H1 (cell line): ENCODE results near the gene NF1. TPM values are rescaled to one million over a fixed set of nuclear protein-coding genes. Genes with fewer than 3 reads are reported as not detected.
"Not testable (repeated sequence)": the region's sequence is repeated elsewhere in the genome, so short reads cannot be mapped to it uniquely, and the experiment has no call there.

ENCODE experiments used
- CTCF ChIA-PET: fragments of 300-600 bp; sonication (Branson Sonifier 250); formaldehyde crosslinking; loops from one replicate; lab custom pipeline; 2021; ENCODE audit not compliant: partially characterized antibody; lab: Charles Lee
- POLR2A ChIA-PET: fragments of 300-600 bp; sonication (Branson Sonifier 250); formaldehyde crosslinking; loops from one replicate; lab custom pipeline; 2021; ENCODE audit warnings: inconsistent platforms; ENCODE audit not compliant: partially characterized antibody; lab: Charles Lee
- DNase-seq, 2 experiments: peaks; one replicate each; pipeline versions ENCODE4 v3.0.0 to v3.0.0-alpha.2; 2010 to 2022; ENCODE audit warnings: low spot score in 2 of 2, low read depth in 1 of 2, mixed read lengths in 1 of 2
- FAIRE-seq: peaks from 2 replicates; lab custom pipeline; 2011; peaks lifted over from hg19 to GRCh38; lab: Jason Lieb, UNC
- H2AFZ ChIP-seq: 2 replicates; pipeline ENCODE4 v1.8.1; 2012; ENCODE audit warnings: low read length, inconsistent platforms
- H2AK5ac ChIP-seq: 2 replicates; pipeline ENCODE4 v1.6.1; 2013; ENCODE audit warnings: low read depth, low read length
- H2BK120ac ChIP-seq: replicated peaks from 2 replicates; pipeline ENCODE3; 2013; ENCODE audit warnings: low read depth, low read length, inconsistent platforms
- H2BK12ac ChIP-seq: 2 replicates; pipeline ENCODE4 v1.6.1; 2013; ENCODE audit warnings: low read depth, low read length
- H2BK15ac ChIP-seq: 2 replicates; pipeline ENCODE4 v1.6.1; 2013; ENCODE audit warnings: low read length
- H2BK20ac ChIP-seq: 2 replicates; pipeline ENCODE4 v1.6.1; 2013; ENCODE audit warnings: low read length
- H2BK5ac ChIP-seq: 2 replicates; pipeline ENCODE4 v1.6.1; 2013; ENCODE audit warnings: low read depth, low read length
- H3K14ac ChIP-seq: 2 replicates; pipeline ENCODE4 v1.6.1; 2013; ENCODE audit warnings: inconsistent platforms; ENCODE audit not compliant: insufficient read length
- H3K18ac ChIP-seq: 2 replicates; pipeline ENCODE4 v1.6.1; 2013; ENCODE audit warnings: low read length; ENCODE audit errors: extremely low read depth
- H3K23ac ChIP-seq: 2 replicates; pipeline ENCODE4 v1.6.1; 2013; ENCODE audit warnings: inconsistent platforms; ENCODE audit not compliant: insufficient read length
- H3K23me2 ChIP-seq: 2 replicates; pipeline ENCODE4 v1.6.1; 2013; ENCODE audit warnings: low read depth, low read length
- H3K27ac ChIP-seq: 2 replicates; pipeline ENCODE4 v1.6.1; 2011; ENCODE audit warnings: low read depth, low read length, inconsistent platforms
- H3K27me3 ChIP-seq, 4 experiments: replicated peaks in 1 of 4; 1 replicate in 1 of 4; 2 replicates in 3 of 4; pipeline versions ENCODE4 v1.6.1 to v1.8.1; 2011 to 2013; ENCODE audit warnings: low read length in 3 of 4, mild to moderate bottlenecking in 3 of 4, inconsistent platforms in 2 of 4, mixed read lengths in 2 of 4, moderate library complexity in 1 of 4; ENCODE audit not compliant: control insufficient read depth in 3 of 4, insufficient read depth in 3 of 4; ENCODE audit errors: extremely low read depth in 1 of 4
- H3K36me3 ChIP-seq, 4 experiments: 2 replicates each; pipeline versions ENCODE4 v1.6.1 to v1.8.1; 2011 to 2013; ENCODE audit warnings: mild to moderate bottlenecking in 4 of 4, low read length in 3 of 4, moderate library complexity in 2 of 4, control low read depth in 1 of 4, inconsistent platforms in 1 of 4; ENCODE audit not compliant: insufficient read depth in 4 of 4, control insufficient read depth in 2 of 4
- H3K4ac ChIP-seq: replicated peaks from 2 replicates; pipeline ENCODE3; 2013; ENCODE audit warnings: low read length, low read depth, mixed read lengths, inconsistent platforms; ENCODE audit not compliant: insufficient read length
- H3K4me1 ChIP-seq, 4 experiments: replicated peaks in 1 of 4; 1 replicate in 1 of 4; 2 replicates in 3 of 4; pipeline versions ENCODE4 v1.6.1 to v1.8.1; 2011 to 2013; ENCODE audit warnings: low read length in 3 of 4, inconsistent platforms in 2 of 4, mixed read lengths in 1 of 4; ENCODE audit not compliant: insufficient read depth in 4 of 4, control insufficient read depth in 3 of 4
- H3K4me2 ChIP-seq, 2 experiments: 2 replicates each; pipeline versions ENCODE4 v1.6.1 to v1.8.1; 2011 to 2013; ENCODE audit warnings: low read depth in 2 of 2, low read length in 2 of 2, control low read depth in 1 of 2, inconsistent platforms in 1 of 2, mild to moderate bottlenecking in 1 of 2; ENCODE audit not compliant: insufficient read depth in 1 of 2
- H3K4me3 ChIP-seq, 4 experiments: fragments of 200-600, 300-600 bp in 1 of 4; sonication (generic), shearing (Covaris generic), sonication (Bioruptor Twin) in 1 of 4; 2 replicates each; pipeline versions ENCODE4 v1.5.1 to v1.8.1; 2011 to 2016; ENCODE audit warnings: low read length in 4 of 4, low read depth in 3 of 4, control low read depth in 2 of 4, inconsistent platforms in 2 of 4, mild to moderate bottlenecking in 2 of 4, mixed read lengths in 1 of 4, moderate library complexity in 1 of 4; ENCODE audit not compliant: insufficient read depth in 2 of 4; ENCODE audit errors: extremely low read depth in 1 of 4
- H3K56ac ChIP-seq: replicated peaks from 2 replicates; pipeline ENCODE3; 2013; ENCODE audit warnings: low read depth, mild to moderate bottlenecking, mixed read lengths, low read length, inconsistent platforms; ENCODE audit not compliant: insufficient read length
- H3K79me1 ChIP-seq: 2 replicates; pipeline ENCODE4 v1.6.1; 2013; ENCODE audit warnings: low read depth, low read length, control low read depth
- H3K79me2 ChIP-seq, 2 experiments: 2 replicates each; pipeline versions ENCODE4 v1.6.1 to v1.8.1; 2012 to 2013; ENCODE audit warnings: low read length in 2 of 2, mild to moderate bottlenecking in 2 of 2, inconsistent platforms in 1 of 2; ENCODE audit not compliant: insufficient read depth in 2 of 2, control insufficient read depth in 1 of 2
- H3K9ac ChIP-seq, 4 experiments: replicated peaks in 1 of 4; 1 replicate in 1 of 4; 2 replicates in 3 of 4; pipeline versions ENCODE4 v1.6.1 to v1.8.1; 2011 to 2013; ENCODE audit warnings: low read depth in 3 of 4, low read length in 3 of 4, control low read depth in 2 of 4, mild to moderate bottlenecking in 2 of 4, moderate library complexity in 2 of 4, inconsistent platforms in 1 of 4; ENCODE audit errors: extremely low read depth in 1 of 4
- H3K9me3 ChIP-seq, 2 experiments: 2 replicates each; pipeline versions ENCODE4 v1.6.1 to v1.8.1; 2012 to 2013; ENCODE audit warnings: mild to moderate bottlenecking in 2 of 2, moderate library complexity in 2 of 2, control low read depth in 1 of 2, inconsistent platforms in 1 of 2, low read depth in 1 of 2, low read length in 1 of 2, mixed read lengths in 1 of 2; ENCODE audit not compliant: insufficient read depth in 2 of 2
- H4K20me1 ChIP-seq, 2 experiments: replicated peaks in 1 of 2; 2 replicates each; pipeline versions ENCODE3 to v1.8.1; 2011 to 2013; ENCODE audit warnings: inconsistent platforms in 2 of 2, low read length in 2 of 2, mild to moderate bottlenecking in 1 of 2; ENCODE audit not compliant: insufficient read depth in 2 of 2, control insufficient read depth in 1 of 2
- H4K5ac ChIP-seq: 2 replicates; pipeline ENCODE4 v1.6.1; 2013; ENCODE audit warnings: low read length, low read depth, mixed read lengths, inconsistent platforms; ENCODE audit not compliant: insufficient read length
- H4K8ac ChIP-seq: 2 replicates; pipeline ENCODE4 v1.8.0; 2013; ENCODE audit warnings: mild to moderate bottlenecking, moderate library complexity, low read length, inconsistent platforms; ENCODE audit not compliant: insufficient read depth; ENCODE audit errors: extremely low read depth
- H4K91ac ChIP-seq: replicated peaks from 2 replicates; pipeline ENCODE3; 2013; ENCODE audit warnings: low read length, mixed read lengths, inconsistent platforms; ENCODE audit not compliant: insufficient read length
- WGBS, 2 experiments: shearing (Covaris generic) in 1 of 2; methylation state at CpG; one replicate each; pipeline versions ENCODE4 v1.1.6 to v1.1.7; 2013 to 2015; ENCODE audit warnings: low lambda C conversion rate in 2 of 2, mixed read lengths in 2 of 2, inconsistent platforms in 1 of 2, low coverage in 1 of 2, missing lambda C conversion rate in 1 of 2; ENCODE audit not compliant: insufficient replicate concordance in 2 of 2, insufficient coverage in 1 of 2, insufficient read length in 1 of 2; ENCODE audit errors: extremely low coverage in 1 of 2, missing lambda C conversion rate in 1 of 2; 5-methylcytosine and 5-hydroxymethylcytosine counted together
- polyA plus RNA-seq, 7 experiments: library from polyadenylated mRNA; depleted of rRNA in 3 of 7; stranded (reverse) in 5 of 7; unstranded in 2 of 7; fragments of >200 nt in 5 of 7; fragments of 200-250 nt in 2 of 7; gene quantifications; 1 replicate in 5 of 7; 2 replicates in 1 of 7; 4 replicates in 1 of 7; pipeline versions ENCODE4 v1.2.1 to v1.2.3, GENCODE V29; 2011 to 2013; ENCODE audit warnings: missing spikeins in 2 of 7, mixed read lengths in 2 of 7
- total RNA-seq: library from RNA; stranded (reverse); fragmentation: NEBNext Ultra II Directional; extraction: Animal tissue kit (Norgen Biotek cat#: 25700); gene quantifications from 2 replicates; pipeline ENCODE4 v1.2.1, GENCODE V29; 2021

NF1 gene
- total and polyA plus RNA-seq, 2 of the 8 experiments (the other 6 are each of a cell fraction or from before 2014, with no cell fraction given), result 19.3 to 29.6 TPM

- H4K20me1 ChIP-seq, H3K9ac ChIP-seq, H3K9me3 ChIP-seq, POLR2A ChIA-PET, H3K14ac ChIP-seq, H3K27me3 ChIP-seq, H3K4ac ChIP-seq, H3K79me1 ChIP-seq, H3K36me3 ChIP-seq, H3K27ac ChIP-seq, H2BK12ac ChIP-seq, H3K79me2 ChIP-seq, H4K8ac ChIP-seq, H2BK20ac ChIP-seq, H4K5ac ChIP-seq, H3K23ac ChIP-seq, H2BK15ac ChIP-seq, DNase-seq, H2AFZ ChIP-seq, H2BK120ac ChIP-seq, H3K18ac ChIP-seq, CTCF ChIA-PET, H3K23me2 ChIP-seq, H3K4me2 ChIP-seq, H3K4me1 ChIP-seq, H3K56ac ChIP-seq, H2BK5ac ChIP-seq, H3K4me3 ChIP-seq, H4K91ac ChIP-seq, FAIRE-seq, H2AK5ac ChIP-seq: not testable (repeated sequence)
- WGBS, 2 experiments, result 78% methylated on average over 12 of the region's 34 CpGs; no CpG with 5 or more reads in 1 of the 2 experiments
Observed at GRCh38 chr17:31345191-31345747, 250.5 kb downstream of the NF1 start.
